GM12872 (cell line): ENCODE results near the gene ILF2.

Source experiments
- TF ChIP-seq, protein P1 (sequence below): IDR thresholded peaks from 3 replicates; pipeline ENCODE4 v1.5.1; 2011; ENCODE audit warnings: low read depth, mild to moderate bottlenecking, low read length, moderate library complexity; ENCODE audit not compliant: insufficient read depth

The ILF2 gene

GRCh38 chr1:153673511-153673910, 2.7 kb upstream of the ILF2 start:
- TF ChIP-seq, protein P1, sequence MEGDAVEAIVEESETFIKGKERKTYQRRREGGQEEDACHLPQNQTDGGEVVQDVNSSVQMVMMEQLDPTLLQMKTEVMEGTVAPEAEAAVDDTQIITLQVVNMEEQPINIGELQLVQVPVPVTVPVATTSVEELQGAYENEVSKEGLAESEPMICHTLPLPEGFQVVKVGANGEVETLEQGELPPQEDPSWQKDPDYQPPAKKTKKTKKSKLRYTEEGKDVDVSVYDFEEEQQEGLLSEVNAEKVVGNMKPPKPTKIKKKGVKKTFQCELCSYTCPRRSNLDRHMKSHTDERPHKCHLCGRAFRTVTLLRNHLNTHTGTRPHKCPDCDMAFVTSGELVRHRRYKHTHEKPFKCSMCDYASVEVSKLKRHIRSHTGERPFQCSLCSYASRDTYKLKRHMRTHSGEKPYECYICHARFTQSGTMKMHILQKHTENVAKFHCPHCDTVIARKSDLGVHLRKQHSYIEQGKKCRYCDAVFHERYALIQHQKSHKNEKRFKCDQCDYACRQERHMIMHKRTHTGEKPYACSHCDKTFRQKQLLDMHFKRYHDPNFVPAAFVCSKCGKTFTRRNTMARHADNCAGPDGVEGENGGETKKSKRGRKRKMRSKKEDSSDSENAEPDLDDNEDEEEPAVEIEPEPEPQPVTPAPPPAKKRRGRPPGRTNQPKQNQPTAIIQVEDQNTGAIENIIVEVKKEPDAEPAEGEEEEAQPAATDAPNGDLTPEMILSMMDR, result no peak

DNA sequence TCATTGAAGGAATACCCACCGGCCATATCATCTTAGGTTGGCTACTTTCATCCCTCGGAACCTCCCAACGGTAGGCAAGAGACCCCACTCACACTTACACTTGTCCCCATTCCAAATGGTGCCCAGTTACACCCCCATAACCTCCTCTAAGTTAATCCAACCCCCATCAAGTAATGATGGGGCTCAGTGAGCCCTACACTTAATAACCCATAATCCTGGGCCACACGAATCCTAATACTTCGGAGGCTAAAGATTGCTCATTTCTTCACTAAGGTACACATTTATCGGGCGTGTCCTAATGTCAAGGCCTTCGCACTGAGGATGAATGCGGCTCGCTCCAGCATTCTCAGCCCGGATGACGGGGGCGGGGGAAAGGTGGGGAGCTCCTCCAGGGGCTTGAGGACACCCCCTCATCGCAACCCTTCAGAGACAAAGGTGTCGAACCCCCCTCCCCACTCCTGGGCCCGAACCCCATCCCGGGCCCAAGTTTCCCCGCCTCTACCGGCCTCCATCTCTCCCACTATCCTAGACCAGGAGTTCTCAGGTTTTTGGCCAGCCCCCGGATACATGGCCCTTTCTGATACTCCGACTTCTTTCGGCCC, 435 bp downstream of the ILF2 start:
- TF ChIP-seq, protein P1, result no peak

- TF ChIP-seq, protein P1, result no peak
Observed at GRCh38 chr1:153669606-153670005, 1.2 kb downstream of the ILF2 start.

DNA sequence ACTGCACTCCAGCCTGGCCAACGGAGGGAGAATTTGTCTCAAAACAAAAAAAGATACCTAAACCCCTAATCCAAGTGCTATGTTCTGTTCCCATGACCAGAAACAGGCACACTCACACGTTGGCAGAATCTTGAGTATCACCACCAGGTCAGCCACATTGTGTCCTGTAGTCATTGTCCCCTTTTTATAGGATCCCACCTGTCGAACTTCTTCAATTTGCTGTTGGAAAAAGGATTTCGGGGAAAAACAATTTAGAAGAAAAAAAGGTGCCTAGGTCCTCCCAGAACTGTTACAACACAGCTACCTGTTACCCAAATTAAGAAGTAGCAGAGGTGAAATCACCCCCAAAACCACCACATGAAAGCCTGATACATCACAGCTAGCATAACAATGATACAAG, 3.4 kb downstream of the ILF2 start:
- TF ChIP-seq, protein P1, result no peak

DNA sequence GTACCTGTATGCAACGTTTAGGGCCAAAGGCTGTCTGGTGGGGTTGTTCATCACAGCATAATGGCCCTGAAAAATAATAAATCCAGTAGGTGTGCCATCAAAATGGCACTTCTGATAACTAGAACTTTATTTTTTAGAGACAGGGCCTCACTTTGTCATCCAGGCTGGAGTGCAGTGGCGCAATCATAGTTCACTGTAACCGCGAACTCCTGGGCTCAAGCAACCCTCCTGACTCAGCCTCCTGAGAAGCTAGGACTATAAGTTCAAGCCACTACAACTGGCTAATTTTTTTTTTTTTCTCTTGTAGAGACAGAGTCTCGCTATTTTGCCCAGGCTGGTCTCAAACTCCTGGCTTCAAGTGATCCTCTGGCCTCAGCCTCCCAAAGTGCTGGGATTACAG, 7.6 kb downstream of the ILF2 start:
- TF ChIP-seq, protein P1, result no peak

- TF ChIP-seq, protein P1, result no peak
Observed at GRCh38 chr1:153662269-153662668, 8.5 kb downstream of the ILF2 start.

GRCh38 chr1:153661111-153661708, 9.6 kb downstream of the ILF2 start:
- TF ChIP-seq, protein P1, result no peak

- TF ChIP-seq, protein P1, result no peak
Observed at GRCh38 chr1:153659656-153660055, 11.1 kb downstream of the ILF2 start.
